Renal cortex interstitium (tissue), 11 donors: ENCODE results near the gene CASR. TPM values are rescaled to one million over a fixed set of nuclear protein-coding genes. Genes with fewer than 3 reads are reported as not detected.

Experiments
- DNase-seq, 11 donors: peaks; one replicate each; pipeline ENCODE4 v3.0.0-alpha.2; 2013; ENCODE audit warnings: low read depth in 9 of 11, low spot score in 4 of 11; ENCODE audit errors: extremely low read depth in 1 of 11
- polyA plus RNA-seq, 3 donors: library from polyadenylated mRNA; unstranded; fragments of 120-200 nt; gene quantifications; one replicate each; pipeline ENCODE4 v1.2.1, GENCODE V29; 2013; ENCODE audit not compliant: insufficient read length in 3 of 3

Gene CASR
- polyA plus RNA-seq, 3 donors, result 22.8 to 30.5 (median 26.8) TPM

GRCh38 chr3:122246199-122246598, 62.7 kb downstream of the CASR start:
- DNase-seq, result peak in 2 of 11 donors; percentile 15 to 33

GRCh38 chr3:122247087-122247824, 63.8 kb downstream of the CASR start:
- no peak for DNase-seq

- DNase-seq, result peak in 6 of 11 donors; percentile 9 to 54 (median 40)
These were observed 64.3 kb downstream of the CASR start for GRCh38 chr3:122247825-122248185.

- no peak for DNase-seq
These were observed 68.0 kb downstream of the CASR start for GRCh38 chr3:122251428-122251827.

- no peak for DNase-seq
These were observed 70.1 kb downstream of the CASR start for GRCh38 chr3:122253581-122253980.

GRCh38 chr3:122255757-122256439, 72.4 kb downstream of the CASR start:
- no peak for DNase-seq

GRCh38 chr3:122257644-122258364, 74.3 kb downstream of the CASR start:
- DNase-seq, result no peak

- peak in 5 of 11 donors; percentile 18 to 47 (median 39) for DNase-seq
These were observed 75.4 kb downstream of the CASR start for GRCh38 chr3:122258757-122259371.

- no peak for DNase-seq
These were observed 76.7 kb downstream of the CASR start for GRCh38 chr3:122260206-122260605.

GRCh38 chr3:122263058-122263457, 79.6 kb downstream of the CASR start:
- DNase-seq, result no peak

GRCh38 chr3:122263974-122264588, 80.6 kb downstream of the CASR start:
- DNase-seq, result no peak

GRCh38 chr3:122265957-122266356, 82.5 kb downstream of the CASR start:
- DNase-seq, result no peak

- DNase-seq, result no peak
These were observed 85.0 kb downstream of the CASR start for GRCh38 chr3:122268257-122269024.

GRCh38 chr3:122269045-122269444, 85.6 kb downstream of the CASR start:
- DNase-seq, result no peak

- no peak for DNase-seq
These were observed 87.9 kb downstream of the CASR start for GRCh38 chr3:122271246-122271898.

- DNase-seq, result no peak
These were observed 89.4 kb downstream of the CASR start for GRCh38 chr3:122272879-122273278.

GRCh38 chr3:122273498-122273897, 90.0 kb downstream of the CASR start:
- DNase-seq, result no peak

GRCh38 chr3:122281891-122282290, 98.4 kb downstream of the CASR start:
- DNase-seq, result no peak
